Glutamatergic neuron (in vitro differentiated cells): Measurements from ENCODE around the gene PSD2. TPM values are rescaled to one million over a fixed set of nuclear protein-coding genes. Genes with fewer than 3 reads are reported as not detected.
A peak's percentile ranks its signal among the peaks of the same experiment; 100 is the strongest.

ENCODE experiments used
- DNase-seq: peaks from one replicate; pipeline ENCODE4 v3.0.0; 2022
- H3K27ac Mint-ChIP-seq: one replicate; pipeline ENCODE4 v1.8.0; 2020; ENCODE audit warnings: mild to moderate bottlenecking, mixed read lengths, inconsistent platforms; ENCODE audit not compliant: unreplicated experiment
- H3K27me3 Mint-ChIP-seq: one replicate; pipeline ENCODE4 v1.8.0; 2020; ENCODE audit warnings: mild to moderate bottlenecking, moderate library complexity, mixed read lengths, inconsistent platforms; ENCODE audit not compliant: unreplicated experiment
- H3K36me3 Mint-ChIP-seq: one replicate; pipeline ENCODE4 v1.8.0; 2020; ENCODE audit warnings: mild to moderate bottlenecking, mixed read lengths, inconsistent platforms; ENCODE audit not compliant: unreplicated experiment
- H3K4me1 Mint-ChIP-seq: one replicate; pipeline ENCODE4 v1.8.0; 2020; ENCODE audit warnings: mild to moderate bottlenecking, low read depth, mixed read lengths, inconsistent platforms; ENCODE audit not compliant: unreplicated experiment
- H3K4me3 Mint-ChIP-seq: one replicate; pipeline ENCODE4 v1.8.0; 2020; ENCODE audit warnings: mild to moderate bottlenecking, mixed read lengths, inconsistent platforms; ENCODE audit not compliant: unreplicated experiment
- H3K9me3 Mint-ChIP-seq: one replicate; pipeline ENCODE4 v1.8.0; 2020; ENCODE audit warnings: mild to moderate bottlenecking, moderate library complexity, mixed read lengths, inconsistent platforms; ENCODE audit not compliant: unreplicated experiment
- CTCF ChIP-seq: fragments of 200-600 bp; sonication (generic); IDR thresholded peaks from one replicate; pipeline ENCODE4 v1.5.0; 2021; ENCODE audit not compliant: partially characterized antibody, unreplicated experiment
- total RNA-seq: library from RNA; stranded (reverse); fragmentation: NEBNext Ultra II Directional; extraction: Animal tissue kit (Norgen Biotek cat#: 25700); gene quantifications from one replicate; pipeline ENCODE4 v1.2.1, GENCODE V29; 2021; ENCODE audit not compliant: unreplicated experiment

The PSD2 gene
- total RNA-seq, 1 donor from 2014 or later, result 2.3 TPM

GRCh38 chr5:139847790-139848507 is 52.3 kb downstream of the PSD2 start:
- Mint-ChIP-seq H3K36me3 (no peaks in the 10 kb centered on the region), H3K4me1 (no peaks in the 10 kb centered on the region), H3K27ac (no peak overlapping the region), H3K27me3 (peaks cover 15% of the 10 kb centered on the region), H3K9me3 (peaks cover 3% of the 10 kb centered on the region), H3K4me3 (no peak overlapping the region)
- DNase-seq, result peak; percentile 66
- TF ChIP-seq CTCF, result no peak

GRCh38 chr5:139848508-139849100 is 53.0 kb downstream of the PSD2 start:
- Mint-ChIP-seq H3K27me3 (peaks cover 15% of the 10 kb centered on the region), H3K27ac (no peak overlapping the region), H3K4me3 (peak overlapping the region; percentile 78), H3K4me1 (peaks cover 1% of the 10 kb centered on the region), H3K36me3 (no peaks in the 10 kb centered on the region), H3K9me3 (peaks cover 4% of the 10 kb centered on the region)
- no peak for TF ChIP-seq CTCF
- no peak for DNase-seq

- peaks cover 1% of the 10 kb centered on the region for H3K4me1 Mint-ChIP-seq
- H3K27me3 Mint-ChIP-seq, result peaks cover 19% of the 10 kb centered on the region
- H3K9me3 Mint-ChIP-seq, result peaks cover 4% of the 10 kb centered on the region
- no peak for DNase-seq
- no peak overlapping the region for H3K27ac Mint-ChIP-seq
- TF ChIP-seq CTCF, result no peak
- no peaks in the 10 kb centered on the region for H3K36me3 Mint-ChIP-seq
- H3K4me3 Mint-ChIP-seq, result peak overlapping the region; percentile 14
These were observed 53.9 kb downstream of the PSD2 start for GRCh38 chr5:139849501-139849900.

GRCh38 chr5:139849942-139850341 is 54.3 kb downstream of the PSD2 start:
- Mint-ChIP-seq H3K4me1 (peaks cover 1% of the 10 kb centered on the region), H3K27ac (no peak overlapping the region), H3K9me3 (peaks cover 4% of the 10 kb centered on the region), H3K36me3 (no peaks in the 10 kb centered on the region), H3K4me3 (peak overlapping the region; percentile 14), H3K27me3 (peaks cover 21% of the 10 kb centered on the region)
- TF ChIP-seq CTCF, result no peak
- no peak for DNase-seq

GRCh38 chr5:139850423-139851016 is 54.9 kb downstream of the PSD2 start:
- Mint-ChIP-seq H3K4me1 (peaks cover 1% of the 10 kb centered on the region), H3K9me3 (peaks cover 4% of the 10 kb centered on the region), H3K27ac (no peak overlapping the region), H3K36me3 (no peaks in the 10 kb centered on the region), H3K4me3 (no peak overlapping the region), H3K27me3 (peaks cover 27% of the 10 kb centered on the region)
- no peak for DNase-seq
- no peak for TF ChIP-seq CTCF
